KMS-11 (cell line): ENCODE results near the gene STX16.

Experiments used
- H2AFZ ChIP-seq: fragments of 200-600 bp; sonication (generic); 2 replicates; pipeline ENCODE4 v1.6.1; 2016; ENCODE audit warnings: antibody characterized with exemption, mixed run types, low read depth
- H3K27ac ChIP-seq: fragments of 200-600 bp; sonication (generic); 2 replicates; pipeline ENCODE4 v1.6.1; 2016; ENCODE audit warnings: mild to moderate bottlenecking, mixed run types
- H3K27me3 ChIP-seq: fragments of 200-600 bp; sonication (generic); 2 replicates; pipeline ENCODE4 v1.6.1; 2017; ENCODE audit warnings: mild to moderate bottlenecking, low read depth, mixed run types, moderate library complexity; ENCODE audit not compliant: insufficient read depth
- H3K36me3 ChIP-seq: fragments of 200-600 bp; sonication (generic); 2 replicates; pipeline ENCODE4 v1.6.1; 2017; ENCODE audit warnings: mild to moderate bottlenecking, mixed run types; ENCODE audit not compliant: insufficient read depth
- H3K4me1 ChIP-seq: fragments of 200-600 bp; sonication (generic); 2 replicates; pipeline ENCODE4 v1.6.1; 2016; ENCODE audit warnings: mild to moderate bottlenecking, low read depth, mixed run types; ENCODE audit not compliant: poor library complexity, severe bottlenecking
- H3K4me2 ChIP-seq: fragments of 200-600 bp; sonication (generic); 2 replicates; pipeline ENCODE4 v1.7.0; 2016; ENCODE audit warnings: mild to moderate bottlenecking, mixed run types
- H3K4me3 ChIP-seq: fragments of 200-600 bp; sonication (generic); IDR thresholded peaks from 2 replicates; pipeline ENCODE4 v1.6.1; 2017; ENCODE audit warnings: low read depth, low read length, mixed read lengths; ENCODE audit not compliant: insufficient read depth
- H3K79me2 ChIP-seq: fragments of 200-600 bp; sonication (generic); 2 replicates; pipeline ENCODE4 v1.6.1; 2016; ENCODE audit warnings: low read depth, mixed run types; ENCODE audit not compliant: insufficient read depth
- H3K9ac ChIP-seq: fragments of 200-600 bp; sonication (generic); 2 replicates; pipeline ENCODE4 v1.6.1; 2016; ENCODE audit warnings: mild to moderate bottlenecking, mixed run types
- H4K20me1 ChIP-seq: fragments of 200-600 bp; sonication (generic); 2 replicates; pipeline ENCODE4 v1.6.1; 2016; ENCODE audit warnings: mild to moderate bottlenecking, mixed run types; ENCODE audit not compliant: insufficient read depth
- CTCF ChIP-seq: fragments of 200-600 bp; sonication (generic); conservative IDR thresholded peaks from 2 replicates; pipeline ENCODE4 v1.6.1; 2017; ENCODE audit warnings: low read depth, mild to moderate bottlenecking, antibody characterized with exemption, low read length, moderate library complexity, mixed read lengths

Gene STX16

GRCh38 chr20:58688414-58688813 is 37.3 kb downstream of the STX16 start:
- no peak overlapping the region for H3K9ac ChIP-seq
- no peaks in the 10 kb centered on the region for H3K4me1 ChIP-seq
- no peaks in the 10 kb centered on the region for H3K27me3 ChIP-seq
- no peak overlapping the region for H3K4me3 ChIP-seq
- no peak overlapping the region for H3K4me2 ChIP-seq
- no peaks in the 10 kb centered on the region for H3K79me2 ChIP-seq
- no peaks in the 10 kb centered on the region for H3K36me3 ChIP-seq
- H4K20me1 ChIP-seq, result no peaks in the 10 kb centered on the region
- H2AFZ ChIP-seq, result no peak overlapping the region
- no peak overlapping the region for H3K27ac ChIP-seq
- TF ChIP-seq CTCF, result no peak

- no peak overlapping the region for H3K9ac ChIP-seq
- H3K4me1 ChIP-seq, result peaks cover 3% of the 10 kb centered on the region
- no peaks in the 10 kb centered on the region for H4K20me1 ChIP-seq
- no peak for TF ChIP-seq CTCF
- no peaks in the 10 kb centered on the region for H3K79me2 ChIP-seq
- H3K36me3 ChIP-seq, result no peaks in the 10 kb centered on the region
- H3K4me3 ChIP-seq, result no peak overlapping the region
- H2AFZ ChIP-seq, result no peak overlapping the region
- no peaks in the 10 kb centered on the region for H3K27me3 ChIP-seq
- no peak overlapping the region for H3K27ac ChIP-seq
- no peak overlapping the region for H3K4me2 ChIP-seq
Observed at GRCh38 chr20:58688840-58689239, 37.8 kb downstream of the STX16 start.

- H3K4me1 ChIP-seq, result peaks cover 3% of the 10 kb centered on the region
- H3K4me3 ChIP-seq, result no peak overlapping the region
- no peak overlapping the region for H3K4me2 ChIP-seq
- H3K27me3 ChIP-seq, result no peaks in the 10 kb centered on the region
- H3K27ac ChIP-seq, result no peak overlapping the region
- H3K36me3 ChIP-seq, result no peaks in the 10 kb centered on the region
- H3K9ac ChIP-seq, result no peak overlapping the region
- no peaks in the 10 kb centered on the region for H3K79me2 ChIP-seq
- no peak overlapping the region for H2AFZ ChIP-seq
- TF ChIP-seq CTCF, result no peak
- H4K20me1 ChIP-seq, result no peaks in the 10 kb centered on the region
Observed at GRCh38 chr20:58690396-58691135, 39.5 kb downstream of the STX16 start.

- Histone ChIP-seq H3K4me2 (no peak overlapping the region), H3K9ac (no peak overlapping the region; the same call in 1 of the 2 replicates), H4K20me1 (no peaks in the 10 kb centered on the region), H3K27me3 (no peaks in the 10 kb centered on the region), H3K79me2 (no peaks in the 10 kb centered on the region), H3K27ac (no peak overlapping the region), H3K36me3 (no peaks in the 10 kb centered on the region), H2AFZ (peak overlapping the region; percentile 95), H3K4me1 (peaks cover 3% of the 10 kb centered on the region), H3K4me3 (no peak overlapping the region)
- TF ChIP-seq CTCF, result no peak
Observed at GRCh38 chr20:58691773-58692578, 40.9 kb downstream of the STX16 start.
